GM19324 (cell line): ENCODE results near the gene CASQ1.

ENCODE experiments used
- ATAC-seq: cut with Tn5 transposase; IDR thresholded peaks from one replicate; pipeline ENCODE4 v1.9.1; 2021; ENCODE audit warnings: mild to moderate bottlenecking, moderate library complexity; ENCODE audit not compliant: unreplicated experiment, low FRiP score

The CASQ1 gene

DNA sequence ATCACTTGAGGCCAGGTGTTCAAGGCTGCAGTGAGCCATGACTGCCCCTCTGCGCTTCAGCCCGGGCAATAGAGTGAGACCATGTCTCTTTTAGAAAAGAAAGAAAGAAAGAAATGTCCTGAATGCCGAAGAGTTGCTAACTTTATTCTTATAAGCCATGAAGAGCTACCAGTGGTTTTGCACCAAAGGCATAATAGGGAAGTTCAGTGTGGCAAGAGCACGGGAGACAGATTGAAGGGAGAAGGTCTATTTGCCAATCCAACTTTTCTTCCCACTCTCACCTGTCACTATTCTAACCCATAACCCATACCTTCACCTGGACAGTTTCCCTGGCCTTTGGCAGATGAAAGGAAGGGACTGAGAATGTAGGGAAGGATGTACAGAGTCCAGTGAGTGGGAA, 10.4 kb downstream of the CASQ1 start:
- no peak for ATAC-seq

DNA sequence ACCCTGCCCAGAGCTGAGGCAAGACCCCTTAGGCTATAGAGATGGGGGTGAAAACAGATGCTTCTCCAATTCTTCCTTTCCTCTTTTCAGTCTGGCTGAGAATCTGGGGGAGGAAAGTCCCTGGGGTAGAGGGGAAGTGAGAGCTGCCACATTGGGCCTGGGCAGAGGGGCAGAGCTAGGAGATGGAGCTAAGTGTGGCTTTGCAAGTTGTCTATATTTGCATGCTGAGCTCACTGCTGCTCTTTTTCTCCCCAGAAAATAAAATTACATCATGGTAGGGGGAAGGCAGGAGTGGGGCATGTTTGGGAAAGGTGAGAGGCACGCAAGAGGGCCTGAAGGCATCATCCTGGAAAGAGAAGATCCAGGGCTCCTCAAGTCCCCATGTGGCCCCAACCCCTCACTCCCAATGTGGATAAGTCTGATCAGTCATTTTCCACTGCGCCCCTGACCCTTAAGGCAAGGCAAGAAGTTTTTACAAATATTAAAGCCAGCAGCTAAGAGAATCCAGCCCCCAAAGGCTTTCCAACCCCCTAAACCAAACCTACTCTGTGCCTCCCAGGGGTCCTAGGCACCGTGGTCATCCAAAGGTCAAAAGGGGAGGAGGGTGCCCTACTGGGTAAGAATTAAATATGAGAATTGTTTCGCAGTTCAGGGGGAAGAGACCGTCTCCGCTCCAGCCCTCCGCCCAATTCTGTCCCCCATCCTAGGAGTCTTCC, 14.3 kb downstream of the CASQ1 start:
- peak; percentile 59 for ATAC-seq

DNA sequence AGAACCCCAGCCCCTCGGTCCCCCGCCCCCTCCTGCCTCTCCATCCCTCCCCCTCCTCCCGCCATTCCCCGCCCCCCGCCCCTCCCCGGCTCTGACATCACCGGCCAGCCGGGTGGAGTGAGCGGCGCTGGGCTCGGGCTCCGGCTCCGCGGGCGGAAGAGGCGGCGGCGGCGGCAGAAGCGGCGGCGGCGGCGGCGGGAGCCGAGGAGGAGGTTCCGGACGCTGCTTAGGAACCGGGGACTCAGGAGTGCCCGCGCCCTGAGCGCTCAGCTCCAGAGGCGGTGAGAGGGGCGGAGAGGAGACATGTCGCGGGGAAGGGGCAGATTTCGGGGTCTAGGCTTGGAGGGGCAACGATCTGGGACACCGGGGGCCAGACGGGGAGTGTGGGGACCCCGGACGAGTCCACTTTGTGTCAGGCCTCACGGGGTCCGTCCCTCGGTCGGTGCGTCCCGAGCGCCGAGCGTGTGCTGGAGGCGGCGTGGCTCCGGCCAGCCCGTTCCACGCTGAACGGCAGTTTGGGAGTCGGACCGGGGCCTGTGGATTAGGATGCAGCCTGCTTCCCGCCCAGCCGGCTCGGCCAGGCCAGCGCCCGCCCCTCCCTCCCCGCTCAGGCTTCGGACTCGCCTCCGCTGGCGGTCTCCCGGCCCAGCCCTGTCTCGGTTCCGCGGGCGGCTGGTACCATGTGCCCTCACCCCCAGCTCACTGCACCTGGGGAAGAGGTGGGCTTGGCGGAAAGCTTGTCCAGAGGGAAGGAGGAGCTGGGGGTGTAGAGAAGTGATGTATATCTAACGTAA, 15.1 kb downstream of the CASQ1 start, which contains the start of gene PEA15:
PEA15 (plus strand) TSS at position 143 of the 794 bp plus-strand sequence. CDS start 6,161 bp downstream, outside the sequence.
- ATAC-seq = peak; percentile 56

DNA sequence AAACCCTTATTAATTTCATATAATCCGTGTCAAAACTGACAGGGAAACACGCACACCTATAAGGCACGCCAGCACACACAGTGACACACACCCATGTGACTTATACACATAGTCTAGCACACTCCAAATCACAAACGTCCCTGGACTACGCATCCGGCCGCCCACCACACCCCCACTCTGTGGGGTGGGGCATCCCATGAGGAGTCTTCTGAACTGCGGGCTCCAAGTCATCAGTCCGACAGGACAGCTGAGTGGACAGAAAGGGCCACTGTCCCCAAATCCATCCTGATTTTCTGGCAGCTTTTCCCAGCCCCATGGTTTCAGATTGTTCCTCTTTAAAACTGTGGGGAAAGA, 15.6 kb downstream of the CASQ1 start:
- no peak for ATAC-seq

DNA sequence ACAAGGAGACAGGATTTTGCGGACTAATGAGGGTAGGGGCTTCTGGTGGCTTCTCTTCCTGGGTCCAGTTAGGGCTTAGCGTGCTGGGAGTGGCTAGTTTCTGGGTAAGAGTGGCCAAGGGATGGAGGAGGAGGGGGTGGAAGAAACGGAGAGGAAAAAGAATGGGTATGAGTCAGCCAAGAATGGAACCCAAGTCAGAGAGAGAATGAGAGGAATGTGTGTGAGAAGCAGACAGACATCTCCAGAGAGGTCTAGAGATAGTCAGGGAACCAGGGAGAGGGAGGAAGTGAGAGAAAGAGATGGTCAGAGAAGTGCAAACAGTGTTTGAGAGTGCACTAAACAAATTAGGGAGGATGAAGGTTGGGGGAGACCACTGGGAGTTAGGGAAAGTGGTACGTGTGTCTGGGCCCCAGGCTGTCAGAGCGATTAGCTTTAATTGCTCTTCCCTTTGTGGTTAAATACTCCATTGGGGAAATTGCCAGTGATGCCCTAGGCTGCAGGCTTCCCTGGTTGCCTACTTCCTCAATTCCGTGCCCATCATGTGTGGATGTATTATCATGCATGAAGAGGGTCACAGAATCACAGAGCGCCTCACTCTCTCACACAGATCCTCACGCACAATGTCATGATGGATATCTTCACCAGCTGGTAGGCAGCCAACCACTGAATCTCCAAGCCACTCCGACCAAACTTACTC, 16.2 kb downstream of the CASQ1 start:
- ATAC-seq = no peak

DNA sequence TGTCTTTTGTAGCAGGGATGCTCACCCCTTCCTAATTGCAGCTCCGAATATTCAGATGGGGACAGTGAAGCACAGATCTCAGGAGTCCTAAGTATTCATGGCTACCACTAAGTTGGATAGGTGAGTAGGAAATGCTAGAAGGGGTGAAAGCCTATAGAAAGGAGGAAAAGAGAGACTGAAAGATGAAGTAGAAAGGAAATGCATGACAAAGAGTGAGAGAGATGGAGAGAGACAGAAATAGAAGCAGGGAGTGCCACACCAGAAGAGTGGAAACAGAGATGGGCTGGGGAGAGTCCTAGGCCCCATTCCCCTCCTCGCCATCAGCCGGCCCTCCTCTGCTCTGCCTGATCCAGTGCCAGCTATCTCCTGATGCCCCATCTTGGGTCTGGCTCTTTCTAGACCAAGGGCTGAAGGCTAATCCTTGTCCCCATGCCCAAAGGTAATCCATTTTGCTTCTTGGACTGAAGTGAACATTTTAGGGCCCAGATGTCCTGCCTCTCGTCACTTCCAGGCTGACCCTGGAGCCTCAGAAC, 16.8 kb downstream of the CASQ1 start:
- ATAC-seq = no peak

DNA sequence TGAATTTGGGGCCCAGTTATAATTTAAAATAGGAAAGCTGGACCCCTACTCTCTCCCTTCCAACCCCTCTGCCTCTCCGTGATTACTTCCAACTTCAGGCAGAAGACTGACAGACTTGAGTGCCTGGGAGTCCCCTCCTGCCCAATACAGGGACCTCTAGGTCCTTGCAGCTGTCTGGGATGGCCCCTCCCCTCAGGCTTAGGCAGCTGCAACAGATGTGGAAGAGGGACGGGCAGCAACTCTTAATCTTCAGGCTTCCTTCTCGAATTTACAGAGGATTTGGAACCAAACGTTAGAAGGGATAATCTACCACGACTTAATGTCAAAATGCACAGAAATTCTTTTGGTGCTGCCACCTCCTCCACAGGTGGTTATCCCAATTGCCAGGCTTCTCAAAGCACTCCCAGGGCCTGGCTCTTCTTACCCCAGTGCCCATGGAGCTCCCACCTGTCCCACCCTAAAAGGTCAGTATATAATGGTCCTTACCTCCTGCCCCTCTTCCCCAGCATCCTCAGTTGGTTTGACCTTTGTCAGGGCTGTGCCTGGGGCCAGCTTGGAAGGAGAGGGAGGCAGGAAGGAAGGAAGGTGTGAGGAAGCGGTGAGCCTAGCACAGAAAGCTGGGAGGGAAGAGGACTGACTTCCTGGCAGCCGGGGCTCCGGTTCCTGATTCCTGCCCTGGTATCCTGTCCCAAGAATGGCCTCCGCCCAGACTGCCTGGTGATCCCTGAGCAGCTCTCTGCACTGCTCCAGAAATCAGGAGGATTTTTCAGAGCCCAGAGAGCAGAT, 17.6 kb downstream of the CASQ1 start:
- no peak for ATAC-seq

DNA sequence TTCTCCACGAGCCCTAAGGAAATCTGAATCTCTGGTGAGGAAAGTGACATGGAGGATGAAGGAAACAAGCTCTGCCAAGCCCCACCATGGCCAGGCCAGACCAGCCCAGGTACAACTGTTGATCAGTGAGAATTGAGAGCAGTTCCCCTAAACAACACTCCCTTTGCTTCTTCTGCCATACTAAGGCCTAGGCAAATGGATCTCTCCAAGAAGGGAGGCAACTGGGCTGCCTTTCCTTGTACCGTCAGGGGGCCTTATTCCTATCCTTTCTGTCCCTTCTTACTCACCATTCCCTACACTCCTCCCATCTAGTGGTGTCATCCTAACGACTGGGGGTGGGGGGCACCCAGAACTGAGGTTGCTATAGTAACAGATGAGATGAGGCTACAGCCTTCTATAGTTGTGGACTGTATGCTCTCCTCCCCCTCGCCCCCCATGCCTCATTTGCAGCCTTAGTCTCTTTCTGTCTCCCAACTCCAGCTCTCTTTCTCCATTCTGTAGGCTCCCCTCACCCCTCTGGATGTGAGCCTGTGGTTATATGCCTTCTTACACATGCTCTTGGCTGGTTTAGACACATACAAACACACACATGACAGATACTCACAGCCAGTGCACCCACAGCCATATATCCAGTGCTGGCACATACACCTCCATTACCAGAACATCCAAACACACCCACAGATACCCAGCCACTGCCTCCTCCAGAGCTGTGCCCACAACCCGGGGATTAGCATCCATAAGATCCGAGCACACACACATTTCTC, 18.4 kb downstream of the CASQ1 start:
- no peak for ATAC-seq

DNA sequence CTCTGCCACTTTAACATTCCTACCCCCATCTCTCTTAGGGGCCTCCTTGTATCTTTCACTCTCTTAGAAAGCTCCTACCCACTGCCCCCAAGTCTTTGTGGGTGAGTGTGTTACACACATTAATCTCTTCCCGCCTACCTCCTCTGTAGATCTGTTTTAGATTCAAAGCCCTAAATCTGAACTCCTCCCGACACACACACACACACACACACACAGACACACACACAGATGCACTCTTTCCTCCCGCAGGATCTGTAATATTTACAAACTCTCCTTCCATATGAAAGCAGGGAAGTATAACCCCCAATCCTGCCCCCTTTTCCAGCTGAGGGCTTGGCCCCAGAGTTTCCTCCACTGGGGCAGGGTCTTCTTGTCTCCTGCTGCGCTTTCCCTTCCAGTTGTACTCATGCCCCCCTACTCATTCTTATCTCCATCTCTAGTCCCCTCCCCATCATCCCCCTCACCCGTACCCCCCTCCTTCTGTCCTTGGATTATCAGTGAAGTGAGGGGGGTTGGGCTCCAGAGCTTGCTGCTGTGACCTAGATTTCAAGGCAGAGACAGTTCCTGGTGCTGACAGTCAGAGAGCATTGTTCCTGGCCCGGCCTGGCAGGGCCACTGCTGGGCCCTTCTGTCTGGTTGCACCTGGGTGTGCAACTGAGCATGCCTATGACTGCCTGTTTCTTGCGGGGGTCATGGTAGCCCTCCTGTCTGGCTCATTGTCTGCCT, 19.1 kb downstream of the CASQ1 start:
- ATAC-seq = no peak

DNA sequence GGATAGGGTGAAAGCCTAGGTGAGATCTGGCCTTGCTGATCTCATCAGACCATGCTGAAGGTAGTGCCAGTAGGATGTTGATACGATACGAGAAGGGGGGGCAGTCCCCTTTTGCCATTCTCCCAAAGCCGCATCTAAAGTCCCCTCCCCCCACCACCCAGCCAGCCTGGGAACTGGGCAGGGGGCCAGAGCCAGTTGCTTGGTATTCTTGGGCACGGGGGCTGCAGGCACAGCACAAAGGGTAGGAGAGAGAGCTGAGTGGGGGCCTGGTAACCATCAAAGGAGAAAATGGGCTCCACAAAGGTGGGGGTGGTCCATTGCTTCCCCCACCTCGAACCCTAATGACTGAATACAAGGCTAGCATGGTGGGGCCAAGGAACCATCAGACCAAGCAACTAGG, 20.2 kb downstream of the CASQ1 start:
- ATAC-seq = no peak

DNA sequence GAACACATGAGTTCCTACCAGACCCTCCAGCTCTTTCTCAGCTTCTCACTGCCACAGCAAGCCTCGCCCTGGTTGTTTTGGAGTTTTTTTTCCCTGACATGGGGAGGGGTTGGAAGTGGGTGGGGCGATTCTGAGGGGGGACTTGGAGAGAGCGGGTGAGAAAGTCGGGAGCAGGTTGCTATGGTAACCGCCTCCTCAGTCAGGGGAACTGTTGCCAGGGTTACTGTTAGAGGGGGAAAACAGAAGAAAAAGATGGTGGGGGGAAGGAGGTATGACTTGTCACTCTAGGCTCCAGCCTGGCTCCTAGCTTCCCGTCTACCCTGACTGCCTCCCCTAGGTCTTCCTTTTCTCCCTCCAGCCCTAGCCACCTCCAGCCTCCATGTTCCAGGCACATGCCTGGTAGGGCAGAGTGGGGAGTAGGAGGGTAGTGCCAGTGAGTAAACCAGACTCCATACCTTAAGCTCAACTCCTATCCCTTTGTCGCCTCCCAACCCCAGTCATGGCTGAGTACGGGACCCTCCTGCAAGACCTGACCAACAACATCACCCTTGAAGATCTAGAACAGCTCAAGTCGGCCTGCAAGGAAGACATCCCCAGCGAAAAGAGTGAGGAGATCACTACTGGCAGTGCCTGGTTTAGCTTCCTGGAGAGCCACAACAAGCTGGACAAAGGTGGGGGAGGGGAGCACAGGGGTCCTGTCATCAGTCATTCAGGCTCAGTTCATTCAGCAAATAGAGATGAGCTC, 20.8 kb downstream of the CASQ1 start:
- ATAC-seq = no peak

DNA sequence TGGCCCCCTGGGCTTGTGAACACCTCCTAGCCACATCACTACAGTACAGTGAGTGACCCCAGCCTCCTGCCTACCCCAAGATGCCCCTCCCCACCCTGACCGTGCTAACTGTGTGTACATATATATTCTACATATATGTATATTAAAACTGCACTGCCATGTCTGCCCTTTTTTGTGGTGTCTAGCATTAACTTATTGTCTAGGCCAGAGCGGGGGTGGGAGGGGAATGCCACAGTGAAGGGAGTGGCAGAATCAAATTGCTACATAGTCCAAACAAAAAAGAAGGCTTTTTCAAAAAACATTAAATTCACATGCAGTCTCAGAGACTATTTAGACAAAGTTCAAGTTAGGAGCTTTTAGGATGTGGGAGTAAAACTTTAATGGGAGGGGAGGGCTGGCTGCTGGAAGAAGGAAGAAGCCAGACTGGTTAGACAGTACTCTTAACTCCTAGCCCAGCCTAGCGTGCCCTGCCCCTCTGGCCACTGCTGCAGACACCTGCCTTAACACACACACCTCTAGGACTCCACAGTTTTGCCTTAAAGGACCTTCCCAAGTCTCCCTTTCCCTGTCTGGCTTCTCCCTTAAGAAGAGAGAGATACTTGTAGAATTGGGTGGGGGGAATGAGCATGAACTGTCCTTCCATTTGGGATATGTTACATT, 24.2 kb downstream of the CASQ1 start:
- ATAC-seq = no peak

DNA sequence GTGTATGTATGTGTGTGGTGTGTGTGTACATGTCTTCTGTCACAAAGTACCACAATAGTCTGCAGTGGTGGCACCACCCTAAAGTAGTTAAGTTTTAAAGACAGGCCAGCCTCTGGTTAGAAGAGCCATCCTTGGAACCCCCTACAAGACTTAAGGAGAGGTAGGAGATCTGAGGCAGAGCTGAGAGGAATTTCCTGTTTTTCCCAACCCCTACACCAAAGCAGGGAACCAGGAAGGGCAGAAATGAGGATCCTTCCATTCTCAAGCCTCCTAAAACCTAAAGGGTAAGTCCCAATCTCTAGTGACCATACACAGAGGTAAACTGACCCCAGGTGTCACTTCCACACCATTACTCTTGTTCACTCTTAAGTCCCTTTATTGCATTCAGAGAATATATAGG, 25.9 kb downstream of the CASQ1 start:
- no peak for ATAC-seq

DNA sequence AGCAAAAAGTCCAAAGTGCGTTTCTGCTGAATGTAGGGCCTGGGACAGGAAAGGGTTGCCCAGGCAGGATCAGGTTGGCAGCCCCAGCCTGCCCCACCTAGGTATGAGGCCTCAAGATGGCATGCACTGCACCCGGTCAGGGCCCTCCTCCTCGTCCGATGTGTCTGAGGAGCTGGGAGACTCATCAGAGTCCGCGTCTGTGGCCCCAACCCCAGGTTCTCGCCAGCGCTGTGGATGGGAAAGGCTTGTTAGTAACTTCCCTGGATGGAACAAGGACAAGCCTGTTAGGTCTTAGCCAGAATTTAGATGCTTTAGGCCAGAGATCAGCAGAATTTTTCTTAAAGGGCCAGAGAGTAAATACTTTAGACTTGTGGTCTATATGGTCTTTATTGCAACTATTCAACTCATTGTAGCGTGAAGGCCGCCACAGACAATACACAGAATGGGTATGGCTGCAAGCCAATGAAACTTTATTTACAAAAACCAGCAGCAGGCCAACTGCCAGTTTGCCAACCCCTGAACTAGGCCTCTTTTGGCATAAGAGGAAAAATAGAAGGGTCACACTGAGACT, 27.2 kb downstream of the CASQ1 start:
- no peak for ATAC-seq

DNA sequence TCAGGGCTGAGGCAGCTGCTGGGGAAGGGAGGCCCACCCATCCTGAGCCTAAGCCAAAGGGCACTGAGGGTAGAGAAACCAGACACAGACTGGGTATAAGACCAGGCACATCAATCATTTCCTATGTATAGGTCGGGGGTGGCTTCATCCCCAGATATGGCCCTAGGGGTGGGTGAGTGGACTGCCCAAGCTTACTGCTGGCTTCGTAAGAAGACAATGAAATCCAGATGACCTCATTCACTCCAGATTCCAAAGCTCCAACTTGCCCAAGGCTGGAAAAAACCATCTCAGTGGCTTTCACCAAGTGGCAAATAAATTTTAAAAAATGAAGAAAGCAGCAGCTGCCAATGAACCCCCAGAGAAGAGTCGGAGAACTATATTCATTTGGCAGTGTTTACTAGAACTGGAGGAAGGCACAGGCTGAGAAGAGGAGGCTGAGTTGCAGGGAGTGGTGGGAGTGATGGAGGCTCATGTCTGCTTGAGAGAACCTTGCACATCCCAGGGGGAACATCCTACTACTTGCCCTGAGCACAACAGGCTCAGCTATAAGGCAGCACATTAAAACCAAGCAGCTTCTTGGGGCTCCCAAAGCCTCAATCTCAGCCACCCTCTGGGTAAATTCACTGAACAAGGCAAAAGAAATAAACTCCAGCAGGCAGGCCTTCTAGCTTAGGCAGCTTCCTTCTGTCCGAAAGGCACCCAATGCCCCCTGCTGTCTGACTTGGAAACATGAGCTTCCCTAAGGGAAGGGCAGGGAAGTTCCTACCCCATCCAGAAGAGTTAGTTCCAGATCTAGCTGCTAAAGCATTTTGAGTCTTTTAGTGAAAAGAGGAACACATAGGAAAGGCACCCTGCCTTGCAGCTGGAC, 28.9 kb downstream of the CASQ1 start:
- ATAC-seq = no peak

DNA sequence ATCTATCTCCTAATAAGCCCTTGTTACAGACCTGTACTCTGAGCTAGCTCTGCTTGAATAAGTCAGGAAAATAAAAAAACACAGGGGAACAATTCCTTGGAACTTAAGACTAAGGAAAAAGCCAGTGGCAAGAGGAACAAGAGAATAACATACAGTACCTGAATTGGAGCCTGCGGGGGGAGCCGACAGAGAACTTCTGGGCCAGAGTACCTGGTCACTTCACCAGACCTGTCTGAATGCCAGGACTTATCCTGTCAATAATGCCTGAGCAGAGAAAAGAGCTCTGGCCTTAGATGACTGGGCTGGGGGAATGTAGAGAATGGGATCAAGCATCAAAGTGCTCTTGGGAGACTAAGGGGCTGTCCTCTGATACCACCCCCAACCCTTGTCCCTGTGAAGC, 29.9 kb downstream of the CASQ1 start:
- ATAC-seq = no peak

DNA sequence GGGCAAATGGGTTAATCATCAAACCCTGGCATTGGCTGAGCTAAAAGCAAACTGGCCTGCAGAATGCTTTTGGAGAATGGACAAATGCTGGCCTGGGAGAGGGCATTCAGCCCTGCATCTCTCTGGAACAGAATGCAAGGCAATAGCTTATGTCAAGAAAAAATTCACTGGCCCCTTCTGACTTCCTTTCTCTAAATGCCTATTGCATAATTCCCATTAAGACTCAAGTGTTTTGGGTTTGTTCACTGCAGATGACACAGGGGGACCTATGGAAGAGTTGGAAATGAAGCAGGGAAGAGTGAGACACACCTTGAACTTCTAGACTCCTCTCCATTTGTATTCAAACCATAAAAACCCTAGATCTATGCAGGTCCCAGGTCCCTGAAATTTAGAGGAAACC, 30.7 kb downstream of the CASQ1 start:
- ATAC-seq = no peak
